ENCODE measurements around the gene ZNF280C. TPM values are rescaled to one million over a fixed set of nuclear protein-coding genes. Genes with fewer than 3 reads are reported as not detected.

The ZNF280C gene
- total and polyA plus RNA-seq, 8 donors = 3.9 to 10.2 (median 8.3) TPM

DNA sequence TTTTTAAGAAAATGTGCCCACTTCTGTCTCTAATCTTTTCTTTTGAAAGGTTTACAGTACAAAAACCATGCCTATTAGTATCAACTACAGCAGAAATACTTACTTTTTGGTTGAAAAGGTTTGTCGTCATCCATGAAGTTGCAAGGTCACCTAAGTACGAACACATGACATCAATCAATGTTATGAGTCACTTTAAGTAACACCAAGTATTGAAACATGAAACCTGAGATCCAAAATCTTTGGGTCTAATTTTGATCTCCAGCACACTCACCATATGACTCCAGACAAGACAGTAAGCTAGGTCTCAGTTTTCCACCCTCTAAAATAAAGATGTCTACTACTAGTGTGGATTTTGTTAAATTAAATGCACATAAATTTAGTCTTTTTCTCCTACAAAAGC is 8.4 kb downstream of the ZNF280C start:
- H3K27me3 ChIP-seq = no peaks in the 10 kb centered on the region
- no peak overlapping the region for H3K27ac ChIP-seq
- H3K4me1 ChIP-seq = no peaks in the 10 kb centered on the region
- H3K9me3 ChIP-seq = no peaks in the 10 kb centered on the region
- H3K36me3 ChIP-seq = no peaks in the 10 kb centered on the region
- ATAC-seq (no peak), DNase-seq (no peak)
- H3K4me3 ChIP-seq = no peak overlapping the region
- TF ChIP-seq, protein P1, sequence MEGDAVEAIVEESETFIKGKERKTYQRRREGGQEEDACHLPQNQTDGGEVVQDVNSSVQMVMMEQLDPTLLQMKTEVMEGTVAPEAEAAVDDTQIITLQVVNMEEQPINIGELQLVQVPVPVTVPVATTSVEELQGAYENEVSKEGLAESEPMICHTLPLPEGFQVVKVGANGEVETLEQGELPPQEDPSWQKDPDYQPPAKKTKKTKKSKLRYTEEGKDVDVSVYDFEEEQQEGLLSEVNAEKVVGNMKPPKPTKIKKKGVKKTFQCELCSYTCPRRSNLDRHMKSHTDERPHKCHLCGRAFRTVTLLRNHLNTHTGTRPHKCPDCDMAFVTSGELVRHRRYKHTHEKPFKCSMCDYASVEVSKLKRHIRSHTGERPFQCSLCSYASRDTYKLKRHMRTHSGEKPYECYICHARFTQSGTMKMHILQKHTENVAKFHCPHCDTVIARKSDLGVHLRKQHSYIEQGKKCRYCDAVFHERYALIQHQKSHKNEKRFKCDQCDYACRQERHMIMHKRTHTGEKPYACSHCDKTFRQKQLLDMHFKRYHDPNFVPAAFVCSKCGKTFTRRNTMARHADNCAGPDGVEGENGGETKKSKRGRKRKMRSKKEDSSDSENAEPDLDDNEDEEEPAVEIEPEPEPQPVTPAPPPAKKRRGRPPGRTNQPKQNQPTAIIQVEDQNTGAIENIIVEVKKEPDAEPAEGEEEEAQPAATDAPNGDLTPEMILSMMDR (IDR thresholded peaks at IDR 0.05) = no peak
- intact Hi-C loops (cut with DNase I) = no loop called here

DNA sequence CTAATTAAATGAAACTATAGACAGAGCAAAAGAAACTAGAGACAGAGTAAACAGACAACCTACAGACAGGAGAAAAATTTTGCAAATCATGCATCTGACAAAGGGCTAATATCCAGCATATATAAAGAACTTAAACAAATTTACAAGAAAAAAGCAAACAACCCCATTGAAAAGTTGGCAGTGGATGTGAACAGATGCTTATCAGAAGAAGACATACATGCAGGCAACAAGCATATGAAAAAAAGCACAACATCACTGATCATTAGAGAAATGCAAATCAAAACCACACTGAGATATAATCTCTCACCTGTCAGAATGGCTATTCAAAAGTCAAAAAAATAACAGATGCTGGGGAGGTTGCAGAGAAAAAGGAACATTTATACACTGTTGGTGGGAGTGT is 14.8 kb downstream of the ZNF280C start:
- H3K36me3 ChIP-seq = no peaks in the 10 kb centered on the region
- TF ChIP-seq, protein P1 (IDR thresholded peaks at IDR 0.05) = no peak
- no peak overlapping the region for H3K27ac ChIP-seq
- no peak overlapping the region for H3K4me3 ChIP-seq
- ATAC-seq (no peak), DNase-seq (no peak)
- intact Hi-C loops (cut with DNase I) = no loop called here
- H3K4me1 ChIP-seq = no peaks in the 10 kb centered on the region
- no peaks in the 10 kb centered on the region for H3K27me3 ChIP-seq
- H3K9me3 ChIP-seq = no peaks in the 10 kb centered on the region

DNA sequence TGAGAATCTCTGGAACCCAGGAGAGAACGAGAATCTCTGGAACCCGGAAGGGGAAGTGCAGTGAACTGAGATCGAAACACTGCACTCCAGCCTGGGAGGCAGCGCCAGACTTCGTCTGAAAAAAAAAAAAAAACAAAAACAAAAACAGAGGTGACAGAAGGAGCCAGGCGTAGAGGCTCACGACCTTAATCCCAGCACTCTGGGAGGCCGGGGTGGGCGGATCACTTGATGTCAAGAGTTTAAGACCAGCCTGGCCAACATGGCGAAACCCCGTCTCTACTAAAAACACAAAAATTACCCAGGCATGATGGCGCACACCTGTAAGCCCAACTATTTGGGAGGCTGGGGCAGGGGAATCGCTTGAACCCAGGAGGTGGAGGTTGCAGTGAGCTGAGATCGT is 17.0 kb downstream of the ZNF280C start:
- TF ChIP-seq, protein P1 (IDR thresholded peaks at IDR 0.05) = no peak
- no peaks in the 10 kb centered on the region for H3K36me3 ChIP-seq
- H3K27me3 ChIP-seq = no peaks in the 10 kb centered on the region
- H3K4me1 ChIP-seq = no peaks in the 10 kb centered on the region
- H3K27ac ChIP-seq = no peak overlapping the region
- intact Hi-C loops (cut with DNase I) = no loop called here
- no peak for DNase-seq
- H3K9me3 ChIP-seq = no peaks in the 10 kb centered on the region
- H3K4me3 ChIP-seq = no peak overlapping the region
- ATAC-seq = no peak

DNA sequence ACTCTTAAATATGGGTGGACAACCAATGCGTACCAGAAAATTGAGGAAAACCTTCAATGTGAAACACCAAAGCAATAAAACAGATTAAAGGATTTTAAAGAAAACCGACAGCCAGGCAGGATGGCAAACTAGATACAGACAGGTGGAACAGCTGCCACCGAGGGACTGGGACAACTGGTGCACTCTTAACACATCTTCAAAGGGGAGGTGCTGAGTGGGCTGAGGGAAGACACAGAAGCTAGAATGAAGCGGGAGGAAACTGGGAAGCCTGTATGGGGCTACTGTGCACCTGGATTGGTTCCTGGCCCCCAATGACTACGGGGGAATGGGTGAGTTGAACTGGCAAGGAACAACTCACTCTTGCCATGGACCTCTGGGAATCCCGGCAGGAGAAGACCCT is 20.7 kb downstream of the ZNF280C start:
- Histone ChIP-seq H3K27me3 (no peaks in the 10 kb centered on the region), H3K9me3 (no peaks in the 10 kb centered on the region), H3K4me1 (no peaks in the 10 kb centered on the region), H3K4me3 (no peak overlapping the region), H3K27ac (no peak overlapping the region), H3K36me3 (peaks cover 0 to 4% of the 10 kb centered on the region in 2 donors)
- TF ChIP-seq, protein P1 (IDR thresholded peaks at IDR 0.05) = no peak
- ATAC-seq = no peak
- DNase-seq = no peak
- intact Hi-C loops (cut with DNase I) = no loop called here

DNA sequence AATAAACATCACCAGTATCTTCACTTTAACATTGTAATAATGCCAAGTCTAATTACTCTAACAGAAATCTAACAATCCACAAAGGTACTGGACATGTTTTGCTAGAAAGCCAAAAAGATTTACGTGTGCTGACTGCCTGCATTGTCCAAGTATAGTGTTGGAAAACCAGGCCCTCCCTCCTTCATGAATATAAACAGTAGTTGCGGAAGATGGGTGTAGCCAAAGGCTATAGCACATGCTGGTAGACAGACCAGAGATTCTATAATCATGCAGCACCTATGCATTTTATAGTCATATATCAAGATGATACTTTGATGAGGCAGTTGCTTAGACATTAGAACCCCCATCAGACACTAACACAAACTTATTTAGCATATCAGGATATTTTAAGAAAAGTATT is 22.6 kb downstream of the ZNF280C start:
- TF ChIP-seq, protein P1 (IDR thresholded peaks at IDR 0.05) = no peak
- no peak overlapping the region for H3K4me3 ChIP-seq
- intact Hi-C loops (cut with DNase I) = no loop called here
- ATAC-seq (no peak), DNase-seq (no peak)
- peaks cover 0 to 14% of the 10 kb centered on the region in 2 donors for H3K36me3 ChIP-seq
- no peak overlapping the region for H3K27ac ChIP-seq
- H3K9me3 ChIP-seq = no peaks in the 10 kb centered on the region
- no peaks in the 10 kb centered on the region for H3K27me3 ChIP-seq
- no peaks in the 10 kb centered on the region for H3K4me1 ChIP-seq
